HepG2 (cell line): ENCODE results near the gene EZH1. TPM values are rescaled to one million over a fixed set of nuclear protein-coding genes. Genes with fewer than 3 reads are reported as not detected.

Experiments
- ARHGAP35 ChIP-seq: sonication (generic); formaldehyde crosslinking; IDR thresholded peaks from 2 replicates; pipeline ENCODE4 v1.9.0; 2022; ENCODE audit warnings: mild to moderate bottlenecking, inconsistent platforms, moderate library complexity, missing genetic modification reagents, borderline replicate concordance
- ATAD3A ChIP-seq: sonication (generic); formaldehyde crosslinking; IDR thresholded peaks from 2 replicates; pipeline ENCODE4 v1.4.0; 2020; ENCODE audit warnings: missing genetic modification reagents
- BORCS8-MEF2B ChIP-seq: sonication (generic); formaldehyde crosslinking; IDR thresholded peaks from 2 replicates; pipeline ENCODE4 v1.8.0; 2022; ENCODE audit warnings: mild to moderate bottlenecking, missing genetic modification reagents
- MTF1 ChIP-seq: sonication (generic); formaldehyde crosslinking; IDR thresholded peaks from 2 replicates; pipeline ENCODE4 v1.5.0; 2020; ENCODE audit warnings: missing genetic modification reagents
- MYC ChIP-seq: sonication (generic); formaldehyde crosslinking; IDR thresholded peaks from 2 replicates; pipeline ENCODE4 v1.9.0; 2021; ENCODE audit warnings: missing genetic modification reagents, borderline replicate concordance
- SSRP1 ChIP-seq: IDR thresholded peaks from 2 replicates; pipeline ENCODE4 v1.6.1; 2016; ENCODE audit warnings: control low read depth
- THAP11 ChIP-seq: IDR thresholded peaks from 2 replicates; pipeline ENCODE4 v1.6.1; 2016; ENCODE audit warnings: missing biosample characterization, missing genetic modification reagents
- ZNF225 ChIP-seq: sonication (generic); formaldehyde crosslinking; IDR thresholded peaks from 2 replicates; pipeline ENCODE4 v1.4.0; 2020; ENCODE audit warnings: mild to moderate bottlenecking, missing genetic modification reagents
- ZNF343 ChIP-seq: sonication (generic); formaldehyde crosslinking; IDR thresholded peaks from 2 replicates; pipeline ENCODE4 v1.4.0; 2020; ENCODE audit warnings: mild to moderate bottlenecking, missing genetic modification reagents
- ZNF510 ChIP-seq: sonication (generic); formaldehyde crosslinking; IDR thresholded peaks from 2 replicates; pipeline ENCODE4 v1.4.0; 2020; ENCODE audit warnings: low read depth, mild to moderate bottlenecking, missing genetic modification reagents
- ZNF552 ChIP-seq: sonication (generic); formaldehyde crosslinking; IDR thresholded peaks from 2 replicates; pipeline ENCODE4 v1.9.0; 2022; ENCODE audit warnings: missing genetic modification reagents, mild to moderate bottlenecking, borderline replicate concordance
- ZNF644 ChIP-seq: IDR thresholded peaks from 2 replicates; pipeline ENCODE4 v1.6.1; 2016; ENCODE audit warnings: low read depth
- ZNF781 ChIP-seq: sonication (generic); formaldehyde crosslinking; IDR thresholded peaks from 2 replicates; pipeline ENCODE4 v1.5.1; 2020; ENCODE audit warnings: borderline replicate concordance, mild to moderate bottlenecking, missing genetic modification reagents; ENCODE audit errors: not compliant biosample characterization
- polyA plus RNA-seq, 8 experiments: library from polyadenylated mRNA; depleted of rRNA in 3 of 8; stranded (reverse) in 7 of 8; unstranded in 1 of 8; fragments of >200 nt; fragmentation: Illumina TruSeq in 4 of 8; extraction: Trizol in 4 of 8; gene quantifications; 2 replicates each; pipeline versions ENCODE4 v1.2.1 to v1.2.3, GENCODE V29; 2011 to 2016; ENCODE audit warnings: low read depth in 4 of 8, missing spikeins in 1 of 8, mixed read lengths in 1 of 8; ENCODE audit not compliant: insufficient read depth in 1 of 8
- total RNA-seq, 5 experiments: library from RNA; depleted of rRNA; stranded (reverse); fragments of >200 nt; fragmentation: Illumina TruSeq; extraction: Trizol; gene quantifications; 2 replicates each; pipeline ENCODE4 v1.2.3, GENCODE V29; 2016; ENCODE audit warnings: low read depth in 1 of 5
- TF ChIP-seq, protein P1 (sequence below): IDR thresholded peaks from 2 replicates; pipeline ENCODE4 v1.6.1; 2012; ENCODE audit warnings: low read length, improper control_type of control experiment
- TF ChIP-seq, protein P2 (sequence below): IDR thresholded peaks from 2 replicates; pipeline ENCODE4 v1.6.1; 2016; ENCODE audit warnings: low read depth, missing genetic modification reagents, missing compliant biosample characterization
- TF ChIP-seq, protein P3 (sequence below): sonication (generic); formaldehyde crosslinking; IDR thresholded peaks from 2 replicates; pipeline ENCODE4 v1.4.0; 2020; ENCODE audit warnings: mild to moderate bottlenecking, missing genetic modification reagents
- TF ChIP-seq, protein P4 (sequence below): sonication (generic); formaldehyde crosslinking; IDR thresholded peaks from 2 replicates; pipeline ENCODE4 v1.5.0; 2020; ENCODE audit warnings: missing genetic modification reagents
- TF ChIP-seq, protein P5 (sequence below): IDR thresholded peaks from 2 replicates; pipeline ENCODE4 v1.6.1; 2016; ENCODE audit warnings: low read depth, control low read depth

EZH1 gene
- total and polyA plus RNA-seq, 2 of the 13 experiments (the other 11 are each of a cell fraction or from before 2014, with no cell fraction given): 11.6 to 24.0 TPM

DNA sequence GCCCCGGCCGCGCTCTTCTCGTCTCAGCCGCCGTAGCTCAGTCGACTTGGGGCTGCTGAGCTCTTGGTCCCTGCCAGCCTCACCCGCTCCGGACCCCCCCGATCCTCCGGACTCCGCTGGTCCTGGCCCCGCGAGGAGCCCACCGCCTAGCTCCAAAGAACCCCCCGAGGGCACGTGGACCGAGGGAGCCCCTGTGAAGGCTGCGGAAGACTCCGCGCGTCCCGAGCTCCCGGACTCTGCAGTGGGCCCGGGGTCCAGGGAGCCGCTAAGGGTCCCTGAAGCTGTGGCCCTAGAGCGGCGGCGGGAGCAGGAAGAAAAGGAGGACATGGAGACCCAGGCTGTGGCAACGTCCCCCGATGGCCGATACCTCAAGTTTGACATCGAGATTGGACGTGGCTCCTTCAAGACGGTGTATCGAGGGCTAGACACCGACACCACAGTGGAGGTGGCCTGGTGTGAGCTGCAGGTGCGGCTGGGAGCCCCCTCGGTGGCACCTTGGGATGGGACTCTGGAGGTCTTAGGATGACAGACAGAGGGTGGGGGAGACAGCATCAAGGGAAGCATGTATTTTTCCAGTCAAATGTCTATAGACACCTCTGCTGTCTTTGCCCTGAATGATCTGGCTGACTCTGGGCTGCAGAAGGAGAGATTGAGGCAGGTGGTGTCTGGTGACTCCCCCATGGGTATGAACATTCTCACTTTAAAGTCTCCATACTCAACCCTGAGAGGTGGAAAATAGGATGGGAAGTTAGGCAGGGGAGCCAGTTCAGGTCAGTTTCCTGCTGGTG, 36.2 kb upstream of the EZH1 start (continued):
- TF ChIP-seq, protein P1, sequence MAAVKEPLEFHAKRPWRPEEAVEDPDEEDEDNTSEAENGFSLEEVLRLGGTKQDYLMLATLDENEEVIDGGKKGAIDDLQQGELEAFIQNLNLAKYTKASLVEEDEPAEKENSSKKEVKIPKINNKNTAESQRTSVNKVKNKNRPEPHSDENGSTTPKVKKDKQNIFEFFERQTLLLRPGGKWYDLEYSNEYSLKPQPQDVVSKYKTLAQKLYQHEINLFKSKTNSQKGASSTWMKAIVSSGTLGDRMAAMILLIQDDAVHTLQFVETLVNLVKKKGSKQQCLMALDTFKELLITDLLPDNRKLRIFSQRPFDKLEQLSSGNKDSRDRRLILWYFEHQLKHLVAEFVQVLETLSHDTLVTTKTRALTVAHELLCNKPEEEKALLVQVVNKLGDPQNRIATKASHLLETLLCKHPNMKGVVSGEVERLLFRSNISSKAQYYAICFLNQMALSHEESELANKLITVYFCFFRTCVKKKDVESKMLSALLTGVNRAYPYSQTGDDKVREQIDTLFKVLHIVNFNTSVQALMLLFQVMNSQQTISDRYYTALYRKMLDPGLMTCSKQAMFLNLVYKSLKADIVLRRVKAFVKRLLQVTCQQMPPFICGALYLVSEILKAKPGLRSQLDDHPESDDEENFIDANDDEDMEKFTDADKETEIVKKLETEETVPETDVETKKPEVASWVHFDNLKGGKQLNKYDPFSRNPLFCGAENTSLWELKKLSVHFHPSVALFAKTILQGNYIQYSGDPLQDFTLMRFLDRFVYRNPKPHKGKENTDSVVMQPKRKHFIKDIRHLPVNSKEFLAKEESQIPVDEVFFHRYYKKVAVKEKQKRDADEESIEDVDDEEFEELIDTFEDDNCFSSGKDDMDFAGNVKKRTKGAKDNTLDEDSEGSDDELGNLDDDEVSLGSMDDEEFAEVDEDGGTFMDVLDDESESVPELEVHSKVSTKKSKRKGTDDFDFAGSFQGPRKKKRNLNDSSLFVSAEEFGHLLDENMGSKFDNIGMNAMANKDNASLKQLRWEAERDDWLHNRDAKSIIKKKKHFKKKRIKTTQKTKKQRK: no peak
- TF ChIP-seq ZNF225 (peak; percentile 87), BORCS8-MEF2B (CRISPR knock-in tag) (peak; percentile 54; the same call in 1 of the 2 replicates), ZNF552 (CRISPR knock-in tag) (no peak), ZNF343 (CRISPR knock-in tag) (no peak), ATAD3A (no peak), MTF1 (CRISPR knock-in tag) (0 out of 2 replicates have a peak, but pooled peaks have one; percentile 59), ZNF781 (CRISPR knock-in tag) (no peak), ZNF510 (CRISPR knock-in tag) (no peak), THAP11 (no peak), MYC (CRISPR knock-in tag) (no peak), ZNF644 (CRISPR knock-in tag) (no peak), ARHGAP35 (CRISPR knock-in tag) (no peak), SSRP1 (peak; percentile 55; the same call in 1 of the 2 replicates)
- TF ChIP-seq, protein P2, sequence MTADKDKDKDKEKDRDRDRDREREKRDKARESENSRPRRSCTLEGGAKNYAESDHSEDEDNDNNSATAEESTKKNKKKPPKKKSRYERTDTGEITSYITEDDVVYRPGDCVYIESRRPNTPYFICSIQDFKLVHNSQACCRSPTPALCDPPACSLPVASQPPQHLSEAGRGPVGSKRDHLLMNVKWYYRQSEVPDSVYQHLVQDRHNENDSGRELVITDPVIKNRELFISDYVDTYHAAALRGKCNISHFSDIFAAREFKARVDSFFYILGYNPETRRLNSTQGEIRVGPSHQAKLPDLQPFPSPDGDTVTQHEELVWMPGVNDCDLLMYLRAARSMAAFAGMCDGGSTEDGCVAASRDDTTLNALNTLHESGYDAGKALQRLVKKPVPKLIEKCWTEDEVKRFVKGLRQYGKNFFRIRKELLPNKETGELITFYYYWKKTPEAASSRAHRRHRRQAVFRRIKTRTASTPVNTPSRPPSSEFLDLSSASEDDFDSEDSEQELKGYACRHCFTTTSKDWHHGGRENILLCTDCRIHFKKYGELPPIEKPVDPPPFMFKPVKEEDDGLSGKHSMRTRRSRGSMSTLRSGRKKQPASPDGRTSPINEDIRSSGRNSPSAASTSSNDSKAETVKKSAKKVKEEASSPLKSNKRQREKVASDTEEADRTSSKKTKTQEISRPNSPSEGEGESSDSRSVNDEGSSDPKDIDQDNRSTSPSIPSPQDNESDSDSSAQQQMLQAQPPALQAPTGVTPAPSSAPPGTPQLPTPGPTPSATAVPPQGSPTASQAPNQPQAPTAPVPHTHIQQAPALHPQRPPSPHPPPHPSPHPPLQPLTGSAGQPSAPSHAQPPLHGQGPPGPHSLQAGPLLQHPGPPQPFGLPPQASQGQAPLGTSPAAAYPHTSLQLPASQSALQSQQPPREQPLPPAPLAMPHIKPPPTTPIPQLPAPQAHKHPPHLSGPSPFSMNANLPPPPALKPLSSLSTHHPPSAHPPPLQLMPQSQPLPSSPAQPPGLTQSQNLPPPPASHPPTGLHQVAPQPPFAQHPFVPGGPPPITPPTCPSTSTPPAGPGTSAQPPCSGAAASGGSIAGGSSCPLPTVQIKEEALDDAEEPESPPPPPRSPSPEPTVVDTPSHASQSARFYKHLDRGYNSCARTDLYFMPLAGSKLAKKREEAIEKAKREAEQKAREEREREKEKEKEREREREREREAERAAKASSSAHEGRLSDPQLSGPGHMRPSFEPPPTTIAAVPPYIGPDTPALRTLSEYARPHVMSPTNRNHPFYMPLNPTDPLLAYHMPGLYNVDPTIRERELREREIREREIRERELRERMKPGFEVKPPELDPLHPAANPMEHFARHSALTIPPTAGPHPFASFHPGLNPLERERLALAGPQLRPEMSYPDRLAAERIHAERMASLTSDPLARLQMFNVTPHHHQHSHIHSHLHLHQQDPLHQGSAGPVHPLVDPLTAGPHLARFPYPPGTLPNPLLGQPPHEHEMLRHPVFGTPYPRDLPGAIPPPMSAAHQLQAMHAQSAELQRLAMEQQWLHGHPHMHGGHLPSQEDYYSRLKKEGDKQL (CRISPR knock-in tag): no peak
- TF ChIP-seq, protein P3, sequence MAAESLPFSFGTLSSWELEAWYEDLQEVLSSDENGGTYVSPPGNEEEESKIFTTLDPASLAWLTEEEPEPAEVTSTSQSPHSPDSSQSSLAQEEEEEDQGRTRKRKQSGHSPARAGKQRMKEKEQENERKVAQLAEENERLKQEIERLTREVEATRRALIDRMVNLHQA (CRISPR knock-in tag): no peak
- TF ChIP-seq, protein P4, sequence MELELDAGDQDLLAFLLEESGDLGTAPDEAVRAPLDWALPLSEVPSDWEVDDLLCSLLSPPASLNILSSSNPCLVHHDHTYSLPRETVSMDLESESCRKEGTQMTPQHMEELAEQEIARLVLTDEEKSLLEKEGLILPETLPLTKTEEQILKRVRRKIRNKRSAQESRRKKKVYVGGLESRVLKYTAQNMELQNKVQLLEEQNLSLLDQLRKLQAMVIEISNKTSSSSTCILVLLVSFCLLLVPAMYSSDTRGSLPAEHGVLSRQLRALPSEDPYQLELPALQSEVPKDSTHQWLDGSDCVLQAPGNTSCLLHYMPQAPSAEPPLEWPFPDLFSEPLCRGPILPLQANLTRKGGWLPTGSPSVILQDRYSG (CRISPR knock-in tag): 0 out of 2 replicates have a peak, but pooled peaks have one; percentile 16
- TF ChIP-seq, protein P5, sequence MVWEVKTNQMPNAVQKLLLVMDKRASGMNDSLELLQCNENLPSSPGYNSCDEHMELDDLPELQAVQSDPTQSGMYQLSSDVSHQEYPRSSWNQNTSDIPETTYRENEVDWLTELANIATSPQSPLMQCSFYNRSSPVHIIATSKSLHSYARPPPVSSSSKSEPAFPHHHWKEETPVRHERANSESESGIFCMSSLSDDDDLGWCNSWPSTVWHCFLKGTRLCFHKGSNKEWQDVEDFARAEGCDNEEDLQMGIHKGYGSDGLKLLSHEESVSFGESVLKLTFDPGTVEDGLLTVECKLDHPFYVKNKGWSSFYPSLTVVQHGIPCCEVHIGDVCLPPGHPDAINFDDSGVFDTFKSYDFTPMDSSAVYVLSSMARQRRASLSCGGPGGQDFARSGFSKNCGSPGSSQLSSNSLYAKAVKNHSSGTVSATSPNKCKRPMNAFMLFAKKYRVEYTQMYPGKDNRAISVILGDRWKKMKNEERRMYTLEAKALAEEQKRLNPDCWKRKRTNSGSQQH (CRISPR knock-in tag): 0 out of 2 replicates have a peak, but pooled peaks have one; percentile 26
